GM12892 (cell line): ENCODE results near the gene BCL11A.

Experiments used
- POLR2A ChIP-seq: IDR thresholded peaks from 2 replicates; pipeline ENCODE4 v1.6.1; 2011; ENCODE audit warnings: low read depth, low read length, control low read depth
- POLR2AphosphoS5 ChIP-seq: IDR thresholded peaks from 2 replicates; pipeline ENCODE4 v1.6.1; 2011; ENCODE audit warnings: low read depth, low read length, control low read depth
- TAF1 ChIP-seq: IDR thresholded peaks from 2 replicates; pipeline ENCODE4 v1.6.1; 2011; ENCODE audit warnings: low read depth, mild to moderate bottlenecking, control low read depth, low read length, borderline replicate concordance

GRCh38 chr2:60437080-60437696 lies 116.3 kb downstream of the BCL11A start:
- no peak for TF ChIP-seq POLR2A
- TF ChIP-seq TAF1: no peak
- no peak for TF ChIP-seq POLR2AphosphoS5
